NT2/D1 (cell line): ENCODE data around the gene CATSPERZ.

ENCODE experiments used
- DNase-seq: peaks from one replicate; pipeline ENCODE4 v3.0.0-alpha.2; 2011; ENCODE audit warnings: low read depth, low spot score
- H3K27me3 ChIP-seq: 2 replicates; pipeline ENCODE4 v1.6.0; 2011; ENCODE audit warnings: mild to moderate bottlenecking; ENCODE audit not compliant: insufficient read length, insufficient read depth
- H3K36me3 ChIP-seq: 2 replicates; pipeline ENCODE4 v1.6.1; 2011; ENCODE audit warnings: mild to moderate bottlenecking, low read length, mixed read lengths; ENCODE audit not compliant: insufficient read depth, insufficient read length
- H3K4me1 ChIP-seq: 2 replicates; pipeline ENCODE4 v1.5.1; 2011; ENCODE audit not compliant: insufficient read depth, insufficient read length
- H3K4me3 ChIP-seq: 2 replicates; pipeline ENCODE4 v1.5.1; 2011; ENCODE audit warnings: low read depth; ENCODE audit not compliant: insufficient read length
- H3K9ac ChIP-seq: 2 replicates; pipeline ENCODE4 v1.6.0; 2011; ENCODE audit warnings: low read depth; ENCODE audit not compliant: insufficient read length
- H3K9me3 ChIP-seq: 2 replicates; pipeline ENCODE4 v1.5.1; 2011; ENCODE audit warnings: mild to moderate bottlenecking, low read length; ENCODE audit not compliant: insufficient read depth
- SUZ12 ChIP-seq: IDR thresholded peaks from 2 replicates; pipeline ENCODE4 v1.6.1; 2011; ENCODE audit not compliant: insufficient read length, insufficient read depth; ENCODE audit errors: extremely low read depth
- YY1 ChIP-seq: IDR thresholded peaks from 2 replicates; pipeline ENCODE4 v1.6.1; 2011; ENCODE audit not compliant: insufficient read length, insufficient read depth
- ZNF274 ChIP-seq: IDR thresholded peaks from 2 replicates; pipeline ENCODE4 v1.6.1; 2011; ENCODE audit warnings: mild to moderate bottlenecking, low read depth, low read length

Gene CATSPERZ

DNA sequence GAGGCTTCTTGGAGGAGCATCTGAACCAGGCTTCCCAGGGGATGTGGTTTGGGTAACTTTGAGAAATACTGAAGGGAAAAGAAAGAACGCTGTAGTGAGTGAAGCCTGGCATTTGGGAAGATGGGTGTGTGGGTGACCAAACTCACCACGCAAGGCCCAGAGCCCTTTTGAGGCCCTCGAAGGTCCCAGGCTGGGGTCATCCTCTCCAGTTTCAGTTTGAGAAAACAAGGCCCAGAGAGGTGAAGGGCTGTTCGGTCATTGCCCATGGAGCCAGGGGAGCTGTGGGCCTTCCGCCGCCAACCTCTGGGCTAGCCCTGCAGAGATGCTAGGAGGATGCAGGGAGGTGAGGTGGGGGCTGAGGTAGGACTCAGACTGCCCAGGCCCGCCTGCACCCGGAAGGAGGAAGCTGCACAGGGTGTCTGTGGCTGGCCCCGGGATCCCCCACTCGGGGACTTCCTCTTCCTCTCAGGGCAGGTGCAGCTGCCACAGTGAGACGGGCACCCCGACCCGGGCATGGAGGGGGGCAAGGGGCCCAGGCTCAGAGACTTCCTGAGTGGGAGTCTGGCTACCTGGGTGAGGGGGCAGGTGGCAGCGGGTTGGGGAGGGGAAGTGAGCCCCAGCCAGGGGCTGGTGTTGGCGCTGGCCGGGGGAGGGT, 39.7 kb downstream of the CATSPERZ start, which contains the start of gene CCDC88B:
Gene CCDC88B (plus strand): TSS at position 451 of the 655 bp plus-strand sequence. CDS start 63 bp downstream, at position 514.
- peaks cover 23% of the 10 kb centered on the region for H3K4me1 ChIP-seq
- no peak for DNase-seq

DNA sequence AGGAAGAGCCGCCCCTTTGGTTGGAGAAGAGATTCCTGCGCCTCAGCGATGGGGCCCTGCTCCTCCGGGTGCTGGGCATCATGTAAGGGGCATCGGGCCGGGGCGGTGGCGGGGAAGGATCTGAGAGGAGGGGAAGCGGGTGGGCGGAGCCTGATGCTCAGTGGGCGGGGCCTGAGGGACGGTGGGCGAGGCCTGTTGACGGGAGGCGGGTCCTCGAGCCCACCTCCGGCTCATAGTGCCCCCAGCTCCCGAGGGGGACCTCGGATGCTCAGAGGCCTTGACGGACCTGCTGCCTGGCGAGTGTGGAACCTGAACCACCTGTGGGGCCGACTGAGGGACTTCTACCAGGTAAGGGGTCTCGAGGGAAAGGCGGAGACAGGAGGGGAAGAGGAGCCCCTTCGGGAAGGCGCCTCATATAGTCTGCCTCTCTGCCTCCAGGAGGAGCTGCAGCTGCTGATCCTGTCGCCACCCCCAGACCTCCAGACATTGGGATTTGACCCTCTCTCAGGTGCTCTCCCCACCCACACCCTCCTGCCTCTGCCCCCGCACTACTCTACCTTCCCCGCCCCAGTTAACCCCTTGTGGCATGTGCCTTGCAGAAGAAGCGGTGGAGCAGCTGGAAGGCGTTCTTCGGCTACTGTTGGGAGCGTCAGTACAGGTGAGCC, 40.6 kb downstream of the CATSPERZ start:
- TF ChIP-seq ZNF274 = no peak
- TF ChIP-seq YY1 = no peak
- no peak for TF ChIP-seq SUZ12
- peak overlapping the region; percentile 34 for H3K4me3 ChIP-seq
- no peaks in the 10 kb centered on the region for H3K9me3 ChIP-seq
- H3K4me1 ChIP-seq = peaks cover 23% of the 10 kb centered on the region
- H3K27me3 ChIP-seq = peaks cover 7% of the 10 kb centered on the region
- DNase-seq = no peak
- H3K36me3 ChIP-seq = no peaks in the 10 kb centered on the region
- H3K9ac ChIP-seq = peak overlapping the region; percentile 50

More for the DNA sequence above, 39.7 kb downstream of the CATSPERZ start, which contains the start of gene CCDC88B:
- no peaks in the 10 kb centered on the region for H3K36me3 ChIP-seq
- H3K9ac ChIP-seq = peak within 1 kb of the TSS; percentile 50
- peak within 1 kb of the TSS; percentile 34 for H3K4me3 ChIP-seq
- H3K27me3 ChIP-seq = peaks cover 7% of the 10 kb centered on the region
- no peaks in the 10 kb centered on the region for H3K9me3 ChIP-seq
- TF ChIP-seq YY1 = no peak
- TF ChIP-seq SUZ12 = no peak
- TF ChIP-seq ZNF274 = no peak

DNA sequence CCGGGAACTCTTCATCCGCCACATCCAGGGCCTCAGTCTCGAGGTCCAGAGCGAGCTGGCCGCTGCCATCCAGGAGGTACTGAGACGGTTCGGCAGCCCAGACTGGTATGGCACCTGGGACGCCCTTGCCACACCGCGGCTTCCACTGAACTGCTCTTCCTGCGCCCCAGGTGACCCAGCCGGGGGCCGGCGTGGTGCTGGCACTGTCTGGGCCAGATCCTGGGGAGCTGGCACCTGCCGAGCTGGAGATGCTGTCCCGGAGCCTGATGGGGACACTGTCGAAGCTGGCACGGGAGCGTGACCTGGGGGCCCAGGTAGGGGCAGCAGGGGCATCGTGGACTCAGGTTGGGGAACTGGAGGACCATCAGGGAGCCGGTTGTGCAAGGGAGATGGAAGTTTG, 41.3 kb downstream of the CATSPERZ start:
- Histone ChIP-seq H3K4me3 (no peak overlapping the region), H3K4me1 (peaks cover 26% of the 10 kb centered on the region), H3K36me3 (no peaks in the 10 kb centered on the region), H3K27me3 (peaks cover 7% of the 10 kb centered on the region), H3K9ac (peak overlapping the region; percentile 59), H3K9me3 (no peaks in the 10 kb centered on the region)
- no peak for DNase-seq
- TF ChIP-seq ZNF274 (no peak), SUZ12 (no peak), YY1 (no peak)

DNA sequence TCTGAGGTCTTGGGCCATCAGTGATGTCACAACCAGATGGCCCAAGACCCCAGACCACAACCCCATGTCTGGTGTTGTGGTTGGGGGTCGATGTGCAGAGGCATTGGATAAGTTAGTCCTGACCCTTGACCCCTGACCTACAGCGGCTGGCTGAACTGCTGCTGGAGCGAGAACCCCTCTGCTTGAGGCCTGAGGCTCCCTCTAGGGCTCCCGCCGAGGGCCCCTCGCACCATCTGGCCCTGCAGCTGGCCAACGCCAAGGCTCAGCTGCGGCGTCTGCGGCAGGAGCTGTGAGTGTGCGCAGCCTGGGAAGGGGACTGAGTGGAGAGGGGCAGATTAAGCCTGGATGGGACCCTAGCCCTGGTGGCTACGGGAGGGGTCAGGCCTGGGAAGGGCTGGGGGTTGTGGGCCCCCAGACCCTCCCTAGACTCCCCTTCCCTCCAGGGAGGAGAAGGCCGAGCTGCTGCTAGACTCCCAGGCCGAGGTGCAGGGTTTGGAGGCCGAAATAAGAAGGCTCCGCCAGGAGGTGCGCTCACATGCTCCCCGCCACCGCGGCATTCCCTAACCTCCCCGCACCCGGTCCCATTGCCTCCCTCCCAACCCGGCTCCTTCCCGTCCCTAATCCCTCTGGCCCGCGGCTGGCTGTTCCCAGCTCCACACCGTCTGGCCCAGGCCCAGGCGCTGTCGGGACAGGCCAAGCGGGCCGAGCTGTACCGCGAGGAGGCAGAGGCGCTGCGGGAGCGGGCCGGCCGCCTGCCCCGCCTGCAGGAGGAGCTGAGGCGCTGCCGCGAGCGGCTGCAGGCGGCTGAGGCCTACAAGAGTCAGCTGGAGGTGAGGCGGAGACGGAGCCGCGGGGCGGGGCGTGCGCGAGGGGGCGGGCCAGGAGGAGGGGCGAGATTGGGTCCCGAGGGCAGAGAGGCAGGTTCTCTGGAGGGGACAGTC, 42.0 kb downstream of the CATSPERZ start:
- Histone ChIP-seq H3K9ac (peak overlapping the region; percentile 91), H3K4me3 (peak overlapping the region; percentile 33), H3K9me3 (no peaks in the 10 kb centered on the region), H3K27me3 (peaks cover 7% of the 10 kb centered on the region), H3K4me1 (peaks cover 26% of the 10 kb centered on the region), H3K36me3 (no peaks in the 10 kb centered on the region)
- no peak for TF ChIP-seq YY1
- TF ChIP-seq ZNF274 = no peak
- no peak for TF ChIP-seq SUZ12
- peak; percentile 84 for DNase-seq

DNA sequence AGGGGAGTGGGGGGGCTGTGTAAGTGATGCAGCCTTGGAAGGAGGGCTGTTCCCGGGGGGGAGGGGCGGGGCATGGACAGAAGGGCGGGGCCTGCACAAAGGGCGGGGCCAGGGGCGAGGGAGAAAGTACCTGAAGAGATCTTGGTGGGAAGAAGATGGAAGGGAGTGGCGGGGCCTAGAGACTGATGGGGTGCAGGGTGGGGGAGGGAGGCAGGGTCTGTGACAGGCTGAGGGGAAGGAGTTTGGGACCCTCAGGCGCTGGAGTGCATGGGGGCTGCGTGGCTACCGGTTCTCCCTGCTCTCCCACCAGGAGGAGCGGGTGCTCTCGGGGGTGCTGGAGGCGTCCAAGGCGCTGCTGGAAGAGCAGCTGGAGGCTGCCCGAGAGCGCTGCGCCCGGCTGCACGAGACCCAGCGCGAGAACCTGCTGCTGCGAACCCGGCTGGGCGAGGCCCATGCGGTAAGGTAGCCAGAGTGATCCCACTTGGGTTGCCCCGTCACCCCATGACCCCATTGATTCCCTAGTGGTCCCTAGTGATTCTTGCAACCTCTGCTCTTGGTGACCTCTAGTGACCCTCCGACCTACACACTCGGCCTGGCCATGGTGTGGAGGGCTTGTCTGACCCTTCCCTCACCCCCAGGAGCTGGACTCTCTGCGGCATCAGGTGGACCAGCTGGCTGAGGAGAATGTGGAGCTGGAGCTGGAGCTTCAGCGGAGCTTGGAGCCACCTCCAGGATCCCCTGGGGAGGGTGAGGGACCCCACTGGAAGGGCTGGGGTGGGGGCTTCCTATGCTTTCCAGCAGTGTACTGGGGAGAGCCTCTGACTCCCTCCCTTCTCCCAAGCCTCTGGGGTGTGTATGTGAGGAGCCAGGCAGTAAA, 42.9 kb downstream of the CATSPERZ start:
- no peak overlapping the region for H3K4me3 ChIP-seq
- DNase-seq = no peak

DNA sequence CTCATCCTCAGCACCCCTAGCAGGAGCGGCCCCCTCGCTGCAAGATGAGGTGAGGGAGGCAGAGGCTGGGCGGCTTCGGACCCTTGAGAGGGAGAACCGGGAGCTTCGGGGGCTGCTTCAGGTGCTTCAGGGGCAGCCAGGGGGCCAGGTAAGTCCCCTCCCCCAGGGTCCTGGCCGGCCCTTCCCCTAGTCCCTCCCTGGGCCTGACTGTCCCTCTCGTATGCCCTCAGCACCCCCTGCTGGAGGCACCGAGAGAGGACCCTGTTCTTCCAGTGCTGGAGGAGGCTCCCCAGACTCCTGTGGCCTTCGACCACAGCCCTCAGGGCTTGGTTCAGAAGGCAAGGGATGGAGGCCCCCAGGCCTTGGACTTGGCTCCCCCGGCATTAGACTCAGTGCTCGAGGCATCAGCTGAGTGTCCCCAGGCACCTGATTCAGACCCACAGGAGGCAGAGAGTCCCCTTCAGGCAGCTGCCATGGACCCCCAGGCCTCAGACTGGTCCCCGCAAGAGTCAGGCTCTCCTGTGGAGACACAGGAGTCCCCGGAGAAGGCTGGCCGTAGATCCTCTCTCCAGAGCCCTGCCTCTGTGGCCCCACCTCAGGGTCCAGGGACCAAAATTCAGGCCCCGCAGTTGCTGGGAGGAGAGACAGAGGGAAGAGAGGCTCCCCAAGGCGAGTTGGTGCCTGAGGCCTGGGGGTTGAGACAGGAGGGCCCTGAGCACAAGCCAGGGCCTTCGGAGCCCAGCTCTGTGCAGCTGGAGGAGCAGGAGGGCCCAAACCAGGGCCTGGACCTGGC, 43.8 kb downstream of the CATSPERZ start:
- Histone ChIP-seq H3K4me3 (no peak overlapping the region), H3K4me1 (peaks cover 31% of the 10 kb centered on the region), H3K36me3 (no peaks in the 10 kb centered on the region), H3K9ac (peak overlapping the region; percentile 54), H3K27me3 (peaks cover 7% of the 10 kb centered on the region), H3K9me3 (no peaks in the 10 kb centered on the region)
- TF ChIP-seq SUZ12 (no peak), ZNF274 (no peak), YY1 (no peak)
- no peak for DNase-seq

More for the DNA sequence above, 42.9 kb downstream of the CATSPERZ start:
- TF ChIP-seq ZNF274 (no peak), YY1 (no peak), SUZ12 (no peak)
- peak overlapping the region; percentile 33 for H3K9ac ChIP-seq
- H3K4me1 ChIP-seq = peaks cover 28% of the 10 kb centered on the region
- H3K36me3 ChIP-seq = no peaks in the 10 kb centered on the region
- H3K9me3 ChIP-seq = no peaks in the 10 kb centered on the region
- peaks cover 7% of the 10 kb centered on the region for H3K27me3 ChIP-seq
